B cell (primary cell): ENCODE results near the gene TMEM266. TPM values are rescaled to one million over a fixed set of nuclear protein-coding genes. Genes with fewer than 3 reads are reported as not detected.

Experiments
- ATAC-seq: fragments of 200-7000 bp; cut with Tn5 transposase; one replicate; pipeline ENCODE4 v1.10.0; 2021; ENCODE audit warnings: low read depth, mild to moderate bottlenecking, moderate number of reproducible peaks, moderate library complexity
- CTCF ChIA-PET: fragments of 350-600 bp; sonication (Branson Sonifier 250); formaldehyde crosslinking; loops from one replicate; lab custom pipeline; 2021; ENCODE audit warnings: antibody characterized with exemption, inconsistent platforms; lab: Charles Lee
- POLR2A ChIA-PET: fragments of 350-600 bp; sonication (Branson Sonifier 250); formaldehyde crosslinking; loops from one replicate; lab custom pipeline; 2021; ENCODE audit warnings: antibody characterized with exemption; lab: Charles Lee
- DNase-seq: peaks from one replicate; pipeline ENCODE4 v3.0.0; 2013
- H2AFZ ChIP-seq: 2 replicates; pipeline ENCODE4 v1.6.1; 2012; ENCODE audit warnings: mild to moderate bottlenecking, low read depth, low read length; ENCODE audit not compliant: insufficient read depth, poor library complexity, severe bottlenecking
- H3K27ac ChIP-seq, 2 donors: 1 replicate in 1 of 2; 2 replicates in 1 of 2; pipeline ENCODE4 v1.5.1; 2012 to 2013; ENCODE audit warnings: low read length in 2 of 2, mild to moderate bottlenecking in 2 of 2, moderate library complexity in 1 of 2
- H3K27me3 ChIP-seq, 4 experiments: fragments of 200-600 bp in 1 of 4; sonication (generic) in 1 of 4; replicated peaks in 1 of 4; 1 replicate in 2 of 4; 2 replicates in 2 of 4; pipeline versions ENCODE4 v1.6.1 to v1.7.0; 2013 to 2016; ENCODE audit warnings: low read length in 3 of 4, mild to moderate bottlenecking in 2 of 4, mixed read lengths in 1 of 4, moderate library complexity in 1 of 4; ENCODE audit not compliant: insufficient read depth in 4 of 4, control insufficient read depth in 3 of 4; ENCODE audit errors: control extremely low read depth in 1 of 4
- H3K36me3 ChIP-seq, 2 experiments: replicated peaks in 1 of 2; 1 replicate in 1 of 2; 2 replicates in 1 of 2; pipeline versions ENCODE4 v1.6.1 to v1.7.1; 2013; ENCODE audit warnings: low read length in 1 of 2; ENCODE audit not compliant: insufficient read depth in 2 of 2, control insufficient read depth in 1 of 2; ENCODE audit errors: control extremely low read depth in 1 of 2, extremely low read depth in 1 of 2
- H3K4me1 ChIP-seq, 2 donors: fragments of 200-600 bp in 1 of 2; sonication (generic) in 1 of 2; 1 replicate in 1 of 2; 2 replicates in 1 of 2; pipeline versions ENCODE4 v1.5.1 to v1.6.1; 2013 to 2017; ENCODE audit warnings: low read length in 2 of 2; ENCODE audit not compliant: control insufficient read depth in 2 of 2, insufficient read depth in 2 of 2
- H3K4me2 ChIP-seq: replicated peaks from 2 replicates; pipeline ENCODE3; 2012; ENCODE audit warnings: mild to moderate bottlenecking, low read depth, low read length; ENCODE audit not compliant: poor library complexity, severe bottlenecking
- H3K4me3 ChIP-seq, 5 experiments: fragments of 200-600 bp in 1 of 5; sonication (generic) in 1 of 5; 1 replicate in 3 of 5; 2 replicates in 2 of 5; pipeline versions ENCODE4 v1.5.1 to v1.7.0; 2011 to 2016; ENCODE audit warnings: low read length in 4 of 5, mild to moderate bottlenecking in 4 of 5, low read depth in 2 of 5, control low read depth in 1 of 5, moderate library complexity in 1 of 5; ENCODE audit not compliant: insufficient read depth in 1 of 5; ENCODE audit errors: control extremely low read depth in 1 of 5, extremely low read depth in 1 of 5
- H3K79me2 ChIP-seq: fragments of 200-600 bp; sonication (generic); one replicate; pipeline ENCODE4 v1.6.0; 2016; ENCODE audit warnings: low read length; ENCODE audit not compliant: control insufficient read depth, insufficient read depth
- H3K9ac ChIP-seq: fragments of 200-600 bp; sonication (generic); 2 replicates; pipeline ENCODE4 v1.6.1; 2017; ENCODE audit warnings: mild to moderate bottlenecking, low read length, moderate library complexity
- H3K9me3 ChIP-seq, 3 donors: one replicate each; pipeline versions ENCODE4 v1.6.1 to v1.7.1; 2013; ENCODE audit warnings: low read length in 2 of 3; ENCODE audit not compliant: control insufficient read depth in 2 of 3, insufficient read depth in 1 of 3; ENCODE audit errors: control extremely low read depth in 1 of 3
- H4K20me1 ChIP-seq: 2 replicates; pipeline ENCODE4 v1.6.0; 2012; ENCODE audit warnings: mild to moderate bottlenecking, low read length; ENCODE audit not compliant: insufficient read depth, control insufficient read depth, poor library complexity, severe bottlenecking
- H3K27ac Mint-ChIP-seq: one replicate; pipeline ENCODE4 v1.8.0; 2021; ENCODE audit warnings: mixed read lengths
- H3K27me3 Mint-ChIP-seq: one replicate; pipeline ENCODE4 v1.8.0; 2021; ENCODE audit warnings: mixed read lengths
- H3K4me1 Mint-ChIP-seq: one replicate; pipeline ENCODE4 v1.8.0; 2021; ENCODE audit warnings: mixed read lengths
- H3K4me3 Mint-ChIP-seq: one replicate; pipeline ENCODE4 v1.8.0; 2021; ENCODE audit warnings: mixed read lengths
- H3K9me3 Mint-ChIP-seq: one replicate; pipeline ENCODE4 v1.8.0; 2022; ENCODE audit warnings: mixed read lengths; ENCODE audit not compliant: insufficient read depth
- EZH2 ChIP-seq: IDR thresholded peaks from 2 replicates; pipeline ENCODE4 v1.6.1; 2012; ENCODE audit warnings: borderline replicate concordance, low read depth, mild to moderate bottlenecking, moderate library complexity, low read length; ENCODE audit not compliant: insufficient read depth, poor library complexity, severe bottlenecking
- WGBS: methylation state at CpG from one replicate; pipeline ENCODE4 v1.1.5; 2013; ENCODE audit warnings: missing lambda C conversion rate; ENCODE audit not compliant: insufficient coverage; 5-methylcytosine and 5-hydroxymethylcytosine counted together
- intact Hi-C: fragments of 100-400 bp; cut with micrococcal nuclease; formaldehyde crosslinking; loops from one replicate; pipeline ENCODE4 v1.10.0; 2022
- polyA plus RNA-seq: library from polyadenylated mRNA; depleted of rRNA; stranded (reverse); fragments of >200 nt; gene quantifications from 2 replicates; pipeline ENCODE4 v1.2.3, GENCODE V29; 2012
- total RNA-seq, 2 donors: library from RNA; stranded (reverse); fragments of 120-200 nt in 1 of 2; gene quantifications; 1 replicate in 1 of 2; 2 replicates in 1 of 2; pipeline versions ENCODE4 v1.2.3 to v1.2.4, GENCODE V29; 2013 to 2022
- TF ChIP-seq, protein P1 (sequence below): fragments of 200-600 bp; IDR thresholded peaks from one replicate; pipeline ENCODE4 v1.8.0; 2022; ENCODE audit warnings: antibody characterized with exemption, mild to moderate bottlenecking

The TMEM266 gene
- total and polyA plus RNA-seq, 2 donors (not counting 1 experiment from before 2014, with no cell fraction given) = not detected

DNA sequence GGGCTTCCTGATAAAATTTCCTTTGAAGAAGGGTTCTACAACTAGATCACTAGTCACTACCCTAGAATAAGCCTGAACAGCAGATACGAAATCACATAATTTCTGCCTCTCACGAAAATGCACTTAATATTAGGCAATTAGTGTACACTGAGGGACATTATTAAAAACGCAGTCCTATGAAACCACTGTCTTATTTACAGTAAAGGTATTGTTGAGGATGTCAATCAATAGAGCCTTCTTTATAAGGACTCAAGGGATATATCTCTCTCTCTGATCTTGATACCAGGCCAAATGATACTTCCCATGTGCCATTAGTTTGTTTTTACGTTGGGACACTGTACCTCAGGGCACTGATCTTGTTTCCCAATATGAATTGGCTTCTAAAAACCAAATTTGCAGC lies 191.9 kb downstream of the TMEM266 start:
- Histone ChIP-seq H3K9me3 (no peaks in the 10 kb centered on the region), H3K4me2 (no peak overlapping the region), H3K36me3 (peaks cover 0 to 2% of the 10 kb centered on the region in 2 experiments), H3K4me1 (no peaks in the 10 kb centered on the region), H3K9ac (no peak overlapping the region), H2AFZ (no peak overlapping the region), H3K27me3 (no peaks in the 10 kb centered on the region), H4K20me1 (peaks cover 6% of the 10 kb centered on the region), H3K4me3 (no peak overlapping the region), H3K79me2 (no peaks in the 10 kb centered on the region), H3K27ac (no peak overlapping the region)
- TF ChIP-seq, protein P1, sequence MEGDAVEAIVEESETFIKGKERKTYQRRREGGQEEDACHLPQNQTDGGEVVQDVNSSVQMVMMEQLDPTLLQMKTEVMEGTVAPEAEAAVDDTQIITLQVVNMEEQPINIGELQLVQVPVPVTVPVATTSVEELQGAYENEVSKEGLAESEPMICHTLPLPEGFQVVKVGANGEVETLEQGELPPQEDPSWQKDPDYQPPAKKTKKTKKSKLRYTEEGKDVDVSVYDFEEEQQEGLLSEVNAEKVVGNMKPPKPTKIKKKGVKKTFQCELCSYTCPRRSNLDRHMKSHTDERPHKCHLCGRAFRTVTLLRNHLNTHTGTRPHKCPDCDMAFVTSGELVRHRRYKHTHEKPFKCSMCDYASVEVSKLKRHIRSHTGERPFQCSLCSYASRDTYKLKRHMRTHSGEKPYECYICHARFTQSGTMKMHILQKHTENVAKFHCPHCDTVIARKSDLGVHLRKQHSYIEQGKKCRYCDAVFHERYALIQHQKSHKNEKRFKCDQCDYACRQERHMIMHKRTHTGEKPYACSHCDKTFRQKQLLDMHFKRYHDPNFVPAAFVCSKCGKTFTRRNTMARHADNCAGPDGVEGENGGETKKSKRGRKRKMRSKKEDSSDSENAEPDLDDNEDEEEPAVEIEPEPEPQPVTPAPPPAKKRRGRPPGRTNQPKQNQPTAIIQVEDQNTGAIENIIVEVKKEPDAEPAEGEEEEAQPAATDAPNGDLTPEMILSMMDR = no peak
- no peak for TF ChIP-seq EZH2
- WGBS = 100% methylated on average over 1 of the region's 4 CpGs
- H3K4me1 Mint-ChIP-seq = no peaks in the 10 kb centered on the region
- intact Hi-C loops = no loop called here
- H3K27ac Mint-ChIP-seq = no peak overlapping the region
- no peak overlapping the region for H3K4me3 Mint-ChIP-seq
- no peaks in the 10 kb centered on the region for H3K9me3 Mint-ChIP-seq
- CTCF ChIA-PET = no interaction called here
- POLR2A ChIA-PET = no interaction called here
- DNase-seq = no peak
- no peak for ATAC-seq
- H3K27me3 Mint-ChIP-seq = no peaks in the 10 kb centered on the region

DNA sequence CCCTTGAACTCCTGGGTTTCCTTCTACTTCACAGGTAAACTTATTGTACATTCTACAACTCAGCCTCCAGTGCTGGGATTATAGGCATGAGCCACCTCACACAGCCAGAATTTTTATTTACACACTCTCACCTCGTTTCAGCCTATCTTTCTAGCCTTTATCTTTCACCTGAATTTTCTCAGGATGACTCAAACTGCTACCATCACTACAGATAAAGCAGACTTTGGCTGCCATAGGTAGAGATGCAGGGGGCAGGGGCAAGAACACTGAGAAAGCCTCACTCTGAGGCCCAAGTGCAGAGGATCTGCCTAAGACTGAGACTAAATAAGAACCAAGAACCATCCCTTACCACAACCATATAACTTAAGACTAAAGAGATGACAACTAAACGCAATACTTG lies 192.5 kb downstream of the TMEM266 start:
- no peak overlapping the region for H3K4me3 ChIP-seq
- no peaks in the 10 kb centered on the region for H3K79me2 ChIP-seq
- Mint-ChIP-seq H3K4me3 (no peak overlapping the region), H3K4me1 (no peaks in the 10 kb centered on the region), H3K27ac (no peak overlapping the region), H3K9me3 (no peaks in the 10 kb centered on the region), H3K27me3 (no peaks in the 10 kb centered on the region)
- H2AFZ ChIP-seq = no peak overlapping the region
- H3K9ac ChIP-seq = no peak overlapping the region
- H3K27me3 ChIP-seq = no peaks in the 10 kb centered on the region
- no peaks in the 10 kb centered on the region for H3K4me1 ChIP-seq
- no peak overlapping the region for H3K4me2 ChIP-seq
- WGBS = no CpG with 5 or more reads among the region's 2 CpGs
- no peaks in the 10 kb centered on the region for H3K9me3 ChIP-seq
- no peak overlapping the region for H3K27ac ChIP-seq
- peaks cover 6% of the 10 kb centered on the region for H4K20me1 ChIP-seq
- CTCF ChIA-PET = no interaction called here
- DNase-seq = no peak
- TF ChIP-seq EZH2 = no peak
- TF ChIP-seq, protein P1 = no peak
- no peak for ATAC-seq
- peaks cover 0 to 2% of the 10 kb centered on the region in 2 experiments for H3K36me3 ChIP-seq
- POLR2A ChIA-PET = no interaction called here
- intact Hi-C loops = no loop called here
